HG03439 (cell line): ENCODE measurements around the gene PACSIN2.
"Not testable (repeated sequence)": the region's sequence is repeated elsewhere in the genome, so short reads cannot be mapped to it uniquely, and the experiment has no call there.

ENCODE experiments used
- ATAC-seq: cut with Tn5 transposase; IDR thresholded peaks from one replicate; pipeline ENCODE4 v1.9.1; 2021; ENCODE audit warnings: mild to moderate bottlenecking, moderate library complexity; ENCODE audit not compliant: unreplicated experiment

PACSIN2 gene

DNA sequence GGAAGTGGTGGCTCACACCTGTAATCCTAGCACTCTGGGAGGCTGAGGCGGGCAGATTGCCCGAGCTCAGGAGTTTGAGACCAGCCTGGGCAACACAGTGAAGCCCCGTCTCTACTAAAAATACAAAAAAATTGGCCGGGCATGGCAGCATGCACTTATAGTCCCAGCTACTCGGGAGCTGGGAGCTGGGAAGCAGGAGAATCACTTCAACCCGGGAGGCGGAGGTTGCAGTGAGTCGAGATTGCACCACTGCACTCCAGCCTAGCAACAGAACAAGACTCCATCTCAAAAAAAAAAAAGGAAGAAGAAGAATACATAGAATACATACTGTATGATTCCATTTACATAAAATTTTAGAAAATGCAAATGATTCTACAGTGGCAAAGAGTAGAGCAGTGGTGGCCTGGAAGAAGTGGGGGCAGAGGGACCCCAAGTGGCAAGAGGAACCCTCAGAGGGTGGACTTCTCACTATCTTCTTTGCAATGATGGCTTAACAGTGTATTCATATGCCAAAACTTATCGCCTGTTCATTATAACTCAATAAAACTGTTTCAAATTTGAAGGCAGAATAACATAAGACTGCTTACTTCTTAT, 22.0 kb downstream of the PACSIN2 start:
- ATAC-seq, result no peak

DNA sequence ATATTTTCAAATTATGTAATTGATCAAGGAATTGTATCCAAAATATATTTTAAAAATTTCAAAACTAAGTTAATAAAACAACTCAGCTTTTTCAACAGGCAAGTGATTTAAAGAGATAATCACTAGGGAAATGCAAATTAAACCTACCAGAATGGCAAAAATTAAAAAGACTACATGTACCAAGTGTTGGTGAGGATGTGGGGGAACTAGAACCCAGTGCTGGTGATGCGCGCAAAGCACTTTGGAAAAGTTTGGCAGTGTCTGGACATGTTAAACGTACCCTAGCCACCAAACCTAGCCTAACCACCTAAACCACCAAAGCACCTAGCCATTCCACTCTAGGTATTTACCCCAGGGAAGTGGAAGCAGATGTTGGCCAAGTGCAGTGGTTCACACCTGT, 22.9 kb downstream of the PACSIN2 start:
- ATAC-seq, result no peak

DNA sequence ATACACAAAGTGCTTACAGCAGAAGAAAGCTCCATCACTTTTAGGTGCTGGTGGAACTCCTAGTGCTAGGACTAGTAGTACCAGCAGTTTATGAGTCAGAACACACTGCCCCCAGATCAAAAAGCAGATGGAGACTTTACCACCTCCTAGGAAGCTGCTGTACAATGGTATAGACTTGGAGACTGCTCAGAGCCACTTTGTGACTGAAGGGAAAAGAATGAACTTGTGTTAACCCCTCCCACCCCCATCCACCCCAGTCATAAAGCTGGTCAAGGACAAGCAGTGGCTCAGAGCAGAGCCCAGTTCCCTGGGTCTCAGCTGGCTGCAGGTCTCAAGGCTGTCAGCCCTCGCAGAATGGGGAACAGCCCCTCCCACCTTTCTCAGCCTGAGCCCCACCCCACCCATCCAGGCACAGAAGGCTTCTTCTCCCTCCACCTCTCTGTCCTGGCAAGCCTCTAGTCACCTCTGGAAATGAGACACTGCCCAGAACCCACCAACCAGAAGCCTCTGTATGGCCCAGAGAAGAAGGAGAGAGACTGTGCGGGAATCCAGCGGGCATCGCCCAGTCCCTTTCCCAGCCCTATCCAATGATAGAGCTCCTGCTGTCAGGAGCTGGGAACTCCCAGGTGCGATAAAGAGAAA, 23.8 kb downstream of the PACSIN2 start:
- ATAC-seq, result no peak

DNA sequence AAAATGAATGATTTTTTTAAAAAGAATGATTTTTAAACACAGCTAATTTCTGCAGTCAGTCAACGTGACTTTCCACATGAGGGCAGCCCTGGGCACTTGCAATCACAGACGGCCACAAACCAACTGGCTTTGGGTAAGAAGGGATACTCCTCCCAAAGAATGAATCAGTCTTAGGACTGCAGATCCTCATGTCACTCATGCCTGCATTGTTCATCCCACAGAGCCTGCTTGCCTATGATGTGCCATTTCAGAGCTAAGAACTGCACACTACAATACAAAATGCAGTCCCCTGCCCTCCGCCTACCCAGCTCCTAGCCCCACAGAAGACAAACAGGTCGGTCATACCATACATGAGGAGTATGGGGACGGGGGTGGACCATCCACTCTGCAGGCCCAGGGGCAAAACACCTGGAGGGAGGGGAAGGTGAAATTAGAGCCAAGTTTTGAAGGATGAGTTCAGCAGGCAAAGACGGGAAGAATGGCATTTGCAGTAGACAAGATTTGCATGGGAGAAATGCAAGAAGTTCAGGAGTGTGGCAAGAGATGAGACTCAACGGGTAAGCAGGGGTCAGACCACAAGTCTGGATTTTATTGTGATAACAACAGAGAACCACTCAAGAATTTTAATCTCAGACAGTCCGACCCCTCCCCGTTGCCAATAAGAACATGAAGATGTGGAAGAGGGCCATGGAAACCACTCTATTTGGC, 24.7 kb downstream of the PACSIN2 start:
- no peak for ATAC-seq

DNA sequence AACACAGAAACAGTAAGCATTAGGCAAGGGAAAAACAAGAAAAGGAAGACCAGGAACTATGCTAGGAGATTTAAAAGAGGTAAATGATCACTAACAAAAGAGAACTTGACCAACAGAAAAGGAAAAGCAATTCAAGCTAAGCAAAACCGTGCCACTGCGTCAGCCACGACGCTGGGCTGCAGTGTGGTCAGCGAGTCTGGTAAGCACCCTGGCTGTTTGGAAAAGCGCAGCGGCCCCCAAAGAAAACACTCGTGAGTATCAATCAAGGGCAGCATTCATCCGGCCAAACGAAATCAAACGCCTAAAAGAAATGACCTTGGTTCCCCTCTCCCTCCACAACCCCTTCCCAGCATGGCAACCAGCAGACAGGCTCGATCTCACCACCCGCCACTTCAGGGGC, 28.8 kb downstream of the PACSIN2 start:
- no peak for ATAC-seq

DNA sequence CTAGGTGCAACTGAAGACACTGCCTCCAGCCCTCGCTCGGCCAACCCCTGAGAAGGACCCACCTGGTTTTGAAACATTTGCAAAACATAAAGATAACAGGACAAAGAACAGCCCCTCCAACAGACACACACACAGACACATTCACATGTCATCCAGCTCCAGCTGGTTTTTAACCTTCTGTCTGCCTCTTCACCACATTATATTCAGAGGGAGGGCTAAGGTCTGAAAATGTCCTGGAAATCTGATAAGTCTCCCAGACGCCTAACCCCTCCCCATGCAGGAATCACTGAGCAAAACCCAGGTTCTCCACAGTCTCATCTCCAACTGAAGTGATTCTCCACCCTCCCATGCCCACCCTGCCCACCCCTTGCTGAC, 29.4 kb downstream of the PACSIN2 start:
- ATAC-seq, result no peak

DNA sequence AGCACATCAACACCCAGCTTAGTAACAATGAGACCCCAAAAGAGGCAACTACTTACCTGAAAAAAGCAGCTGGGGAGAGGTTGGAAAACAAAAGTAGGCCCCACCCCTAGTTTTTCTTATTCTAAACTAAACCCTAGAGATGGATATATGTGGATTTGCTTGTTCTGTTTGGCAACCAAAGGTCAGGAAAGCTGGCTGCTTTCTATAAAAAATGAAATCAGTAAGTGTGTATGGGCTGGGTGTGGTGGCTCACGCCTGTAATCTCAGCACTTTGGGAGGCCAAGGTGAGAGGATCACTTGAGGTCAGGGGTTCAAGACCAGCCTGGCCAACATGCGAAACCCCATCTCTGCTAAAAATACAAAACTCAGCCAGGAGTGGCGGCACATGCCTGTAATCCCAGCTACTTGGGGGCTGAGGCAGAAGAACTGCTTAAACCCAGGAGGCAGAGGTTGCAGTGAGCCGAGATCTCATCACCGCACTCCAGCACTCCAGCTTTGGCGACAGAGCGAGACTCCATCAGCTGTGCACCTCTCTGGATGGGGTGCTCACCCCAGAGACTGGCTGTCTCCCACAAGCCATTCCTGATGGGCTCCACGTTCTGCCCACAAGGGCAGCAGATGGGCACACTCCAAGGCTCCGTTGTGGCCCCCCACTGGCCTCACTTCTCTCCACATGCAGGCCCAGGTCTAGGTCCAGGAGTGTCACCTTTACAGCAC, 30.0 kb downstream of the PACSIN2 start:
- ATAC-seq, result no peak

DNA sequence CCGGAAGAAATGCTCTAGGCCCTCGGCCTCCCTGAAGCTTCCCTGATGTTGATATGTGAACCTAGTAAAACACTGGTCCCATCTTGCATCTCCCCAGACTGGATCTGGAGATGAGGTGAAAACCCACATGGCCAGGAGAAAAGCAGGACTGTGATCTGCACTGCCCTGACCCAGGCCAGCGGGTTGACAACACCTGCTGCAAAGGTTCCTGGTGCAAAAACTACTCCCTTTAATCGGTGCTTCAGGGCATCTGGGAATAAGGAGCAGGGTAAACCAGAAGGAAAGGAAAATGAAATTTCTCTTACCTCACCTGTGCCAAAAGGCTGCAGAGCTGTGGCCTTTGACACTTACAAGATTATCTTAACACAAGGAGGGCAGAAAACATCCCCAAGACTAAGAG, 30.6 kb downstream of the PACSIN2 start:
- ATAC-seq, result no peak

DNA sequence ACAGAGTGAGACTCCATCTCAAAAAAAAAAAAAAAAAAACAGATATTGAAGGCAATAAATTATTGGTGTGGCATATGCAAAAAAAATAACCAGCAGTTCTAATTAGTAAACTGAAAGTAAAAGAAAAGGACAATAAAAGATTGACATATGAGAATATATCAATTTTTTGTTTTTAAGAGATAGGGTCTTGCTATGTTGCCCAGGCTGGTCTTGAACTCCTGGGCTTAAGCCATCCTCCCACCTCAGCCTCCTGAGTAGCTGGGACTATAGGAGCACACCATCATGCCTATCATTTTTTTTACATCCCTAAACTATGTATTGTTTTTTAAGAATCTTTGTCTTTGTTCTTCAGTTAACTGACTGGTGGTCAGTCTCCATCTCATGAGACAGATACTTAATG, 31.5 kb downstream of the PACSIN2 start:
- no peak for ATAC-seq

DNA sequence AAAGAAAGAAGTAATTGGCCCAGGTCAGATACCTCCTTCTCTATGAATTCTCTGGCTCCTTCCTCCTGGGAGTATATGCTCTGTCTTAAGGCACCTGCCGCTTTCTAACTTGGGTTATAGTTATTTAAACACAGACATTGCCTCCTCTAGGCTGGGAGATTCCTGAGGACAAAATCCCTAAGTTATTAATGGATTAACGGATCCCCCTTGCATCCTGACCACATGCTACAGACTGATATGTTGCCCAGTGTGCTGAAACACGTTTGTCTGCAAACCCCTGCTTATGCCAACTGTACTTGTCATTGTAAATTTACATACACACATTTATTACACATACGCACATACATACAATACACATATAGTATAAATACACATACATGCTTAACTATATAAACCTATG, 35.3 kb downstream of the PACSIN2 start:
- ATAC-seq, result no peak

DNA sequence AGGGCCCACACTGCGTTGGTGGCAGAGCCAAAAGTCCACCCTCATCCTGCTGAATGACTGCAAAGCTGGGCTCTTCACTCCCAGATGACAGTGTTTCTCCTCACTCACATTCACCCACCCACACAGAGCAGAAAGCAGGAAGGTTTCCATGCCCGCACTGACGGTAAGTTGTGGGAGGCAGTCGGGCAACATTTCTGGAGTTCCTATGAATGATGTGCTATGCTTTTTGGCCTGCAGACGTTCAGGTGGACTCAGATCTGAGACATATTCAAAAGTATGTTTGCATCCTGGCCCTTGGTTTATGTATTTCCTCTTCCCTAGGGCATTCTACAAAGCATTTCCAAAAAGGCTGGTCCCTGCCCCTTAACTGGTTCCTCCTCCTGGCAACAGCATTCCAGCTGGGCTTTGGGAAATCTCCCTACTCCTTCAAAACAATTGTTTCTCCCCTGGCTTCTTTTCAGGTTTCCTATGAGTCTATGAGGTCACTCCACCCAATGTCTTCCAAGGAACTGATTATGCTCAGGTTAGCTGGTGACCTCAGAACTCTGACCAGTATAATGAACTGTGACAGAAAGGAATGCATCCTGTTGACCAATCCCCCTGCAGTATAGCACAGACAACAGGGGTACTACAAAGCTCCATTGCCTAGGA, 36.4 kb downstream of the PACSIN2 start:
- ATAC-seq, result no peak

DNA sequence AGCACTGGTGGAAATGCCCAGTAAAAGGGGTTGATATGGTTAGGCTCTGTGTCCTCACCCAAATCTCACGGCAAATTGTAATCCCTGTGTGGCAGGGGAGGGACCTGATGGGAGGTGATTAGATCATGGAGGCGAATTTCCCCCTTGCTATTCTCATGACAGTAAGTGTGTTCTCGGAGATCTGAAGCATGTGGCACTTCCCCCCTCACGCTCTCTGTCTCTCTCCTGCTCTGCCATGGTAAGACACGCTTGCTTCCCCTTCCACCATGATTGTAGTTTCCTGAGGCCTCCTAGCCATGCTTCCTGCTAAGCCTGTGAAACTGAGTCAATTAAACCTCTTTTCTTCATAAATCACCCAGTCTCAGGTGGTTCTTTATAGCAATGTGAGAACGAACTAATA, 37.4 kb downstream of the PACSIN2 start:
- no peak for ATAC-seq

DNA sequence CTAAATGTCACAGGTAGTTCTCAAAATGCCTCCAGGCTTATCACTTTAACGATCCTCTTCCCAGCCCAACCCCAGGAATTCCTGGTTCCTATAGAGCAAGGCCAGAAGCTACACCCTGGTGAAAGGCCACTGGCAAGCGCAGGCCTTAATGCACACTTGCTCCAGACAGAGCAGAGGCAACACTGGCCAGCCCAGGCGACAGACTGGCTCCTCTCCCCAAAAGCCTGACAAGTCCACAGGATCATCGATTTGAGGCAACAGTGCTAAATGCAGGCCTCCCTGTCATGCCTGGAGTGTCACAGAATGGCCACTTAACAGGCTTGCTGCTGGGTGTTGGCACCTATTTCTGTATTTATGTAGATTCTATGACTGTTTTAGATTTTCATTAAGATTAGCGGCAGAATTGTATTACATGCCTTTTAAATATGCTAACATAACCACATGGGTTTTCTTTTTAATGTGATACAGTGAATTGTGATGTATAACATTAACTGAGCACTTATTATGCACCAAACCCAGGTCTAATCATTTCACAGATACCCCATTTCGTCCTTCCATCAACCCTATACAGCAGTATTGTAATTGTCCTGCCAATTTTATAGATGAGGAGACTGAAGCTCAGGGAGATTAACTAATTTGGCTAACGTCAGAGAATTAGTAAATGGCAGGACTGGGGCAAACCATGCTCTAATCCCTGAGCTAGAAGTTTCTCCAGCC, 38.6 kb downstream of the PACSIN2 start:
- no peak for ATAC-seq

DNA sequence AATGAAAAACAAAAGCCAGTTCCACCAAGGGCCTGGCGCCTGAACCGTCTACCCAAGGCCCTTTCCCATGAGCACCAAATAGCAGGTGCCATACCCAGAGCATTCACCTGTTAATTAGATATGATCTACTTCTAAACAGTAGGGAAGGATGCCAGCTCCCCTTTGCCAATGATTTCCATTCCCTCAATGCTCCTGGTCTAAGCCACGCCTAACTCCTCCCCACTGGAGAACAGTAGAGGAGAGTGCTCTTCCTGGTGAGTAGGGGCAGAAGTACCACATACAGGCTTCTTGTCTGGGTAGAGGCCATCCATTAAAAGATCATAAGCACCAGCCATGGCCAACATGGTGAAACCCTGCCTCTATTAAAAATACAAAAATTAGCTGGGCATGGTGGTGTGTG, 40.7 kb downstream of the PACSIN2 start:
- no peak for ATAC-seq

DNA sequence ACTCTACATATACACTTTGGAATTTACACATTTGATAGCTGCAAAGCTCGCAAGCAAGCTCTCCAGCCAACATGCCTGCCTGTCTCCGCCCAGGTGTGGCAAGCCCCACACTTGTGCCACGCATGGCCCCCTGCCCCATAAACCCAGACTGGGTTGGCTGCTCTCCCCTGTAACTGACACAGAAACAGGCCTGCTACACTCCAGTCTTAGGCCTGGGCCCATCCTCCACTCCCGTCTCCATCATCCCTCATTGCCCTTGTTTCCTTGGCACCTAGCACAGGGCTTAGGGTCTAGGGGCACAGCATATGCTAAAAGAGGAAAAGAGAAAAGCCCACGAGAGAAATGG, 41.4 kb downstream of the PACSIN2 start:
- no peak for ATAC-seq

DNA sequence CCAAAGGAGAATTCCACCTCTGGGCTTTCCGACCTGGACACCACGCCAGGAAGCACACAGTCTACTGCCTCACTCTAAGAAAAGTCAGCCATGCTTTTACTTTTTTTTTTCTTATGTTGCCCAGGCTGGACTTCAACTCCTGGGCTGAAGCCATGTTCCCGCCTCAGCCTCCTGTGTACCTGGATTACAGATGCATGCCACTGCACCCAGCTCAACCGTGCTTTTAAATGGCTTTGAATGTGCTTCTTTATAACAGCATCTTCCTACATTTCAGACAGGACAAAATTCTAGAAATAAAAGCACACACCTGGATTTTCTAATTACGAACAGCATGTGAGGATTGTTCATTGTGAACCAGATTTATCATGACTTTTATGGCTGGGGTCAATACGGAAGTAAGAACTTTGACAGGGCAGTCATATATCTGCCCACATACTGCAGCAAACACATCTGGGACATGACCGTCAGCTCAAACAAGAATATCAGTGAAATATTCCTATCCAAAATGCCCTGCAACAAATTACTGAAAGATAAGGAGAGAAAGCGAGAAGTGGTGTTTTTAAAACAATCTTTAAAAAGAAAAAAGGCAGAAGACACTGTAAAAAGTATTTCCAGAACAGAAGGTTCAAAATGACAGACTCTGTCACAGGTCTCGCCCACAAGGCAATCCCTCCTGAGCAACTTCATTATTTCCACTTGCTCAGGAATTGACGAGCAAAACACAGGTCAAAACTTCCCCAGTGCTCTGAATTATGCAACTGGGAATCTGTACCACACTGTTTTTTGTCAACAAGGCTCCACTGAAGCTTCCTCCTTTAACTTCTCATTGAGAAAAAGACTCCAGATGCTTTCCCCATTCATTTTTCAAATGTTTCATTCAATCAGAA, 42.1 kb downstream of the PACSIN2 start:
- no peak for ATAC-seq

DNA sequence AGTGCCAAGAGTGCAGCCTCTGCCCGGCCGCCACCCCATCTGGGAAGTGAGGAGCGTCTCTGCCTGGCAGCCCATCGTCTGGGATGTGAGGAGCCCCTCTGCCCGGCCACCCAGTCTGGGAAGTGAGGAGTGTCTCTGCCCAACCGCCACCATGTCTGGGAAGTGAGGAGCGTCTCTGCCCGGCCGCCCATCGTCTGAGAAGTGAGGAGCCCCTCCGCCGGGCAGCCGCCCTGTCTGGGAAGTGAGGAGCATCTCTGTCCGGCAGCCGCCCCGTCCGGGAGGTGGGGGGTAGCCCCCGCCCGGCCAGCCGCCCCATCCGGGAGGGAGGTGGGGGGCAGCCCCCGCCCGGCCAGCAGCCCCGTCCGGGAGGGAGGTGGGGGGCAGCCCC, 43.5 kb downstream of the PACSIN2 start:
- ATAC-seq, result not testable (repeated sequence)

DNA sequence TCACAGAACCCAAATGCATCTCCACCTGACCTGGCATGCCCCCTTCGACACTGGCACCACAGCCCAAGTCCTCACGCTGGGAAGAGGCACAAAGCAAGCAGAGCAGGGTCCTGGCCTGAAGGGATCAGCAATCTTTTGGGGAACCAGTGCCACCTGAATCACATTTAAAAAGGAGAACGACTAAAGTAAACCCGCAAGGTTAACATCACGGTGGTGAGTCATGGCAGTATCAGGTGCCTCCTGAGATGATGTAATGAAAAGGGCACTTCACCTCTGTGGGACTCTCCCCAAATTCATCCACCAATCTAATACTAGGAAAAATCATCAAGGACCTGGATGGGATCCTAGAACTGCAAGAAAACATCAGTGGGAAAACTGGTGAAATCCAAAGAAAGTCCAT, 44.9 kb downstream of the PACSIN2 start:
- no peak for ATAC-seq

DNA sequence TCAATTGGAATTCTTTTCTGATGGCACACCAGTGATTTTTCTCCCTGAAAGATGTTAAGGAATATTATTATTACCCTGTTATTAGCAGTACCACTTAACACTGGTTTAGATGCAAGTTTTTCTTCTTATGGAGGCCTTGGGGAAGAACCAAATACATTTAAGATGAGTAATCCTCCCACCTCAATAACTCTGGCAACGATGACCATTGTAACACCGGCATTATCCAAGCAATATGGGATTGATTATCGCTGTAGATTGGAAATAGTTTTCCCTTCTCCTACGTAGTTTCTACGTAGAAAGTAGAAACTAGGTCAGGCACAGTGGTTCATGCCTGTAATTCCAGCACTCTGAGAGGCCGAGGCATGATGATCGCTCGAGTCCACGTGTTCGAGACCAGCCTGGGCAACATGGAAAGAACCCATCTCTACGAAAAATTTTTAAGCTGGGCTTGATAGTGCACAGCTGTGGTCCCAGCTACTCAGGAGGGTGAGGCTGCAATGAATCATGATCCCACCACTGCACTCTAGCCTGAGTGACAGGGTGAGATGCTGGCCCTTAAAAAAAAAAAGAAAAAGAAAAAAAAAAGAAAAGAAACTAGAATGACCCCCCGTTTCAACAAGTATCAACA, 45.5 kb downstream of the PACSIN2 start:
- no peak for ATAC-seq
